ENCODE data around the gene WDR90. TPM values are rescaled to one million over a fixed set of nuclear protein-coding genes. Genes with fewer than 3 reads are reported as not detected.

WDR90 gene
- total RNA-seq, 1 donor from 2014 or later = 75.9 TPM

- peaks cover 5% of the 10 kb centered on the region for H3K4me1 Mint-ChIP-seq
- H3K4me3 Mint-ChIP-seq = no peak overlapping the region
- no peak overlapping the region for H3K27ac Mint-ChIP-seq
- DNase-seq (ENCODE audit: low spot score in 2 of 2, unreplicated experiment in 2 of 2) = no peak
- H3K27me3 Mint-ChIP-seq (ENCODE audit: low read depth) = no peaks in the 10 kb centered on the region
- no peaks in the 10 kb centered on the region for H3K36me3 Mint-ChIP-seq
- no peak for TF ChIP-seq CTCF (IDR thresholded peaks at IDR 0.05; ENCODE audit: unreplicated experiment)
- H3K9me3 Mint-ChIP-seq = no peaks in the 10 kb centered on the region
These were observed 10.5 kb downstream of the WDR90 start for GRCh38 chr16:659618-660017.

GRCh38 chr16:660132-660458 is 10.9 kb downstream of the WDR90 start:
- Mint-ChIP-seq H3K4me3 (no peak overlapping the region), H3K27me3 (ENCODE audit: low read depth) (no peaks in the 10 kb centered on the region), H3K27ac (no peak overlapping the region), H3K36me3 (no peaks in the 10 kb centered on the region), H3K9me3 (no peaks in the 10 kb centered on the region), H3K4me1 (peaks cover 5% of the 10 kb centered on the region)
- no peak for TF ChIP-seq CTCF (IDR thresholded peaks at IDR 0.05; ENCODE audit: unreplicated experiment)
- no peak for DNase-seq (ENCODE audit: low spot score in 2 of 2, unreplicated experiment in 2 of 2)

DNA sequence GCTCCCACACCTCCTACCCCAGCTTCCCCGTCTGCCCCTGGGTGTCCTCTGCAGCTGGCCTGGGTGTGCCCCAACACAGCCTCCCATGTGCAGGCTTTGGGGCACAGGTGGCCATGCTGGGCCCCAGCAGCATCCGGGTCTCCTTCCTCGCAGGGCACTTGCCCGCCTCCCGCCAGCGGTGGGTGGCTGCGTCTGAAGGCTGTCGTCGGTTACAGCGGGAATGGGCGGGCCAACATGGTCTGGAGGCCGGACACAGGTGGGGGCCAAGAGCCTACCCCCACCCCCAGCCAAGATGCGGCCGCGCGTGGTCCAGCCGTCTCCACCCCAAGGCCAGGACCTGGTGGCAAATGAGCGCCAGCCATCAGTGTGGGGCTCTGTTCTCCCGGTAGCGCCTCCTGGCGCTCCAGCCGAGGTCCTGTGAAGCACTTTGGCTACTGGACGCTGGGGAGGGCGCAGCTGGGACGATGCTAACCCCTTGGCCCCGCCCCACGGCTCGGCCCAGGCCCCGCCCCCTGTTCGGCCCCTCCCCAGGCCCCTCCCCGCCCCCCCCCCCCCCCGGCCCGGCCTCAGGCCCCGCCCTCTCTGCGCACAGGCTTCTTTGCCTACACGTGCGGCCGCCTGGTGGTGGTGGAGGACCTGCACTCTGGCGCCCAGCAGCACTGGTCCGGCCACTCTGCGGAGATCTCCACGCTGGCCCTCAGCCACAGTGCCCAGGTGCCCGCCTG is 11.5 kb downstream of the WDR90 start:
- H3K9me3 Mint-ChIP-seq = no peaks in the 10 kb centered on the region
- H3K36me3 Mint-ChIP-seq = no peaks in the 10 kb centered on the region
- H3K27ac Mint-ChIP-seq = peak overlapping the region; percentile 43
- H3K4me3 Mint-ChIP-seq = peak overlapping the region; percentile 41
- TF ChIP-seq CTCF (IDR thresholded peaks at IDR 0.05; ENCODE audit: unreplicated experiment) = peak; percentile 62
- H3K27me3 Mint-ChIP-seq (ENCODE audit: low read depth) = no peaks in the 10 kb centered on the region
- peak; percentile 74 to 81 for DNase-seq (ENCODE audit: low spot score in 2 of 2, unreplicated experiment in 2 of 2)
- H3K4me1 Mint-ChIP-seq = peaks cover 5% of the 10 kb centered on the region

- peak overlapping the region; percentile 41 for H3K4me3 Mint-ChIP-seq
- peak; percentile 19 for TF ChIP-seq CTCF (IDR thresholded peaks at IDR 0.05; ENCODE audit: unreplicated experiment)
- peaks cover 5% of the 10 kb centered on the region for H3K4me1 Mint-ChIP-seq
- peak overlapping the region; percentile 43 for H3K27ac Mint-ChIP-seq
- H3K9me3 Mint-ChIP-seq = no peaks in the 10 kb centered on the region
- DNase-seq (ENCODE audit: low spot score in 2 of 2, unreplicated experiment in 2 of 2) = no peak
- no peaks in the 10 kb centered on the region for H3K27me3 Mint-ChIP-seq (ENCODE audit: low read depth)
- H3K36me3 Mint-ChIP-seq = no peaks in the 10 kb centered on the region
These were observed 12.1 kb downstream of the WDR90 start for GRCh38 chr16:661184-661821.

- Mint-ChIP-seq H3K4me1 (peaks cover 5% of the 10 kb centered on the region), H3K4me3 (no peak overlapping the region), H3K36me3 (no peaks in the 10 kb centered on the region), H3K27me3 (ENCODE audit: low read depth) (no peaks in the 10 kb centered on the region), H3K27ac (no peak overlapping the region), H3K9me3 (no peaks in the 10 kb centered on the region)
- no peak for DNase-seq (ENCODE audit: low spot score in 2 of 2, unreplicated experiment in 2 of 2)
- TF ChIP-seq CTCF (IDR thresholded peaks at IDR 0.05; ENCODE audit: unreplicated experiment) = no peak
These were observed 12.9 kb downstream of the WDR90 start for GRCh38 chr16:662095-662494.

Data from mesothelial cell of epicardium (in vitro differentiated cells).